Measurements from ENCODE around the gene SCN5A. TPM values are rescaled to one million over a fixed set of nuclear protein-coding genes. Genes with fewer than 3 reads are reported as not detected.

Gene SCN5A
- total and polyA plus RNA-seq, 2 experiments from 2014 or later: 10.2 to 10.6 TPM

- TF ChIP-seq NANOG (IDR thresholded peaks at IDR 0.05; ENCODE audit: borderline replicate concordance): no peak
- TF ChIP-seq EZH2phosphoT487 (IDR thresholded peaks at IDR 0.05; ENCODE audit: unreplicated experiment): no peak
- no peak for TF ChIP-seq JUNB (IDR thresholded peaks at IDR 0.05; ENCODE audit: unreplicated experiment)
- no peak for TF ChIP-seq POLR2AphosphoS5 (IDR thresholded peaks at IDR 0.05; ENCODE audit: low read depth)
Measured at GRCh38 chr3:38630606-38631005, 18.9 kb downstream of the SCN5A start (continued).

- H3F3A ChIP-seq (replicated peaks; ENCODE audit: low read depth): no peaks in the 10 kb centered on the region
- Mint-ChIP-seq H3K27ac (no peak overlapping the region), H3K9me3 (no peaks in the 10 kb centered on the region), H3K27me3 (ENCODE audit: insufficient read depth, low read depth, poor library complexity) (no peaks in the 10 kb centered on the region), H3K4me1 (peaks cover 18% of the 10 kb centered on the region), H3K36me3 (ENCODE audit: low read depth) (no peaks in the 10 kb centered on the region; the same call in 2 of the 3 replicates), H3K4me3 (no peak overlapping the region)
- H2AFZ ChIP-seq: no peak overlapping the region
- no peak for ATAC-seq
- H3K9me2 ChIP-seq (ENCODE audit: insufficient read depth): no peaks in the 10 kb centered on the region
- H3K79me2 ChIP-seq (replicated peaks; ENCODE audit: insufficient read depth): no peaks in the 10 kb centered on the region
- H4K20me1 ChIP-seq (replicated peaks; ENCODE audit: insufficient read depth): no peaks in the 10 kb centered on the region
- no peak overlapping the region for H3K4me3 ChIP-seq
- DNase-seq (ENCODE audit: low spot score): no peak
- H3K4me1 ChIP-seq (ENCODE audit: insufficient read depth): no peaks in the 10 kb centered on the region
- no peak for TF ChIP-seq ZNF114 (CRISPR knock-in tag; IDR thresholded peaks at IDR 0.05)
- TF ChIP-seq ZNF462 (CRISPR knock-in tag; IDR thresholded peaks at IDR 0.05): no peak
- TF ChIP-seq, protein P1, sequence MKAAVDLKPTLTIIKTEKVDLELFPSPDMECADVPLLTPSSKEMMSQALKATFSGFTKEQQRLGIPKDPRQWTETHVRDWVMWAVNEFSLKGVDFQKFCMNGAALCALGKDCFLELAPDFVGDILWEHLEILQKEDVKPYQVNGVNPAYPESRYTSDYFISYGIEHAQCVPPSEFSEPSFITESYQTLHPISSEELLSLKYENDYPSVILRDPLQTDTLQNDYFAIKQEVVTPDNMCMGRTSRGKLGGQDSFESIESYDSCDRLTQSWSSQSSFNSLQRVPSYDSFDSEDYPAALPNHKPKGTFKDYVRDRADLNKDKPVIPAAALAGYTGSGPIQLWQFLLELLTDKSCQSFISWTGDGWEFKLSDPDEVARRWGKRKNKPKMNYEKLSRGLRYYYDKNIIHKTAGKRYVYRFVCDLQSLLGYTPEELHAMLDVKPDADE (IDR thresholded peaks at IDR 0.05): no peak
- TF ChIP-seq STAT1 (IDR thresholded peaks at IDR 0.05; ENCODE audit: unreplicated experiment): no peak
- no peak for TF ChIP-seq EZH2 (IDR thresholded peaks at IDR 0.05; ENCODE audit: low read depth, unreplicated experiment)
- no peak for TF ChIP-seq POLR2AphosphoS5 (IDR thresholded peaks at IDR 0.05; ENCODE audit: low read depth)
- TF ChIP-seq JUNB (IDR thresholded peaks at IDR 0.05; ENCODE audit: unreplicated experiment): no peak
- TF ChIP-seq CREB1 (CRISPR knock-in tag; IDR thresholded peaks at IDR 0.05; ENCODE audit: low read depth): no peak
- H3K27me3 ChIP-seq (ENCODE audit: insufficient read depth): no peaks in the 10 kb centered on the region
- H3K4me2 ChIP-seq: no peak overlapping the region
- H3K36me3 ChIP-seq (ENCODE audit: insufficient read depth): no peaks in the 10 kb centered on the region
- no peak overlapping the region for H3K27ac ChIP-seq (ENCODE audit: low read depth)
Measured at GRCh38 chr3:38630070-38630469, 19.4 kb downstream of the SCN5A start.
